Heart left ventricle (tissue), 16 donors: ENCODE measurements around the gene MLIP. TPM values are rescaled to one million over a fixed set of nuclear protein-coding genes. Genes with fewer than 3 reads are reported as not detected.

Experiments
- ATAC-seq, 4 donors: fragments of 200-7000 bp; cut with Tn5 transposase; one replicate each; pipeline ENCODE4 v1.9.1; 2020 to 2022; ENCODE audit warnings: moderate library complexity in 4 of 4, mild to moderate bottlenecking in 3 of 4, moderate number of reproducible peaks in 1 of 4
- DNase-seq, 5 donors: peaks; one replicate each; pipeline ENCODE4 v3.0.0-alpha.2; 2020
- H3K27ac ChIP-seq, 12 donors: fragments of 200-600 bp; sonication (generic) in 4 of 12; one replicate each; pipeline versions ENCODE4 v1.5.0 to v1.8.0; 2016 to 2022; ENCODE audit warnings: mild to moderate bottlenecking in 2 of 12
- H3K27me3 ChIP-seq, 9 donors: fragments of 200-600 bp; sonication (generic) in 2 of 9; one replicate each; pipeline versions ENCODE4 v1.5.1 to v1.8.0; 2016 to 2022; ENCODE audit warnings: mild to moderate bottlenecking in 3 of 9
- H3K36me3 ChIP-seq, 9 donors: fragments of 200-600 bp; sonication (generic) in 2 of 9; one replicate each; pipeline versions ENCODE4 v1.5.0 to v1.8.0; 2018 to 2022; ENCODE audit warnings: mild to moderate bottlenecking in 2 of 9
- H3K4me1 ChIP-seq, 12 donors: fragments of 200-600 bp; sonication (generic) in 4 of 12; one replicate each; pipeline versions ENCODE4 v1.5.0 to v1.8.0; 2016 to 2022; ENCODE audit warnings: mild to moderate bottlenecking in 3 of 12
- H3K4me3 ChIP-seq, 12 donors: fragments of 200-600 bp; sonication (generic) in 4 of 12; one replicate each; pipeline versions ENCODE4 v1.5.0 to v1.8.0; 2017 to 2022; ENCODE audit warnings: mild to moderate bottlenecking in 9 of 12, moderate library complexity in 4 of 12
- H3K9me3 ChIP-seq, 12 donors: fragments of 200-600 bp; sonication (generic) in 4 of 12; one replicate each; pipeline versions ENCODE4 v1.5.0 to v1.8.0; 2016 to 2022; ENCODE audit warnings: mild to moderate bottlenecking in 1 of 12
- CTCF ChIP-seq, 12 donors: fragments of 200-600 bp; sonication (generic) in 4 of 12; IDR thresholded peaks; one replicate each; pipeline versions ENCODE4 v1.5.0 to v1.8.0; 2018 to 2022; ENCODE audit warnings: antibody characterized with exemption in 12 of 12, mild to moderate bottlenecking in 5 of 12
- POLR2A ChIP-seq, 2 donors: fragments of 450-650 bp; IDR thresholded peaks; one replicate each; pipeline ENCODE4 v1.6.1; 2017; ENCODE audit warnings: antibody characterized with exemption in 2 of 2, mild to moderate bottlenecking in 2 of 2, moderate library complexity in 2 of 2
- WGBS, 4 donors: extraction: QIAGEN DNeasy Blood & Tissue Kit in 2 of 4; methylation state at CpG; one replicate each; pipeline versions ENCODE4 v1.1.5 to v1.1.7; 2013 to 2018; 5-methylcytosine and 5-hydroxymethylcytosine counted together
- intact Hi-C, 10 donors: fragments of 100-400 bp; cut with DNase I; formaldehyde crosslinking; loops; one replicate each; pipeline versions ENCODE4 v1.11.1 to v1.14.2; 2022
- polyA plus RNA-seq, 2 donors: library from polyadenylated mRNA; stranded (reverse); fragments of 200-250 nt; gene quantifications; one replicate each; pipeline ENCODE4 v1.2.3, GENCODE V29; 2013
- total RNA-seq, 9 donors: library from RNA; depleted of rRNA in 2 of 9; stranded (reverse); fragments of >200 nt in 2 of 9; fragmentation: NEBNext Ultra II Directional in 3 of 9; extraction: Animal tissue kit (Norgen Biotek cat#: 25700) in 3 of 9; gene quantifications; one replicate each; pipeline versions ENCODE4 v1.1.0 to v1.2.4, GENCODE V29; 2016 to 2023
- donor health status: ischemic (EF 13 %, LVEDD 7.1; RV severe dilation, severe dysfunction).
- donor health status: healthy with polysubstance abuse.
- donor health status: DM: no; HTN: yes; CAD: no.
- donor health status: DM: no; HTN: no; CAD: no.
- donor health status: ischemic (EF 25% LVEDD 6.9; RV normal size, moderate dysfunction).
- donor health status: ischemic (EF 25% LVEDD 5.7; RV mildly dilated, moderate dysfunction).
- donor health status: healthy.
- donor health status: DM: yes; HTN: yes; CAD: no.
- donor health status: ischemic (EF 35%, LVEDD 5.7; RV mildly dilated, moderate dysfunction).
- donor health status: nonischemic (EF 11% LVEDD 7.7; RV severe dilation, severe dysfunction).
- donor health status: DM: yes; HTN: yes; CAD: no.
- donor health status: PGD.
- donor health status: ischemic (EF 29% LVEDD 5.4; RV normal size, mild dysfunction).
- donor health status: nonischemic (EF 23%, LVEDD 6.1; RV moderate dilation, normal function).

The MLIP gene
- total and polyA plus RNA-seq, 11 donors, result 130 to 522 (median 360) TPM

- DNase-seq, result no peak
- TF ChIP-seq CTCF (IDR thresholded peaks at IDR 0.05), result no peak
- WGBS, 4 donors, result 93 to 95% (median 93%) methylated on average over 1 of the region's 1 CpG
- ATAC-seq, result no peak
- H3K36me3 ChIP-seq, result peaks cover 0 to 18% (median 0%) of the 10 kb centered on the region in 9 donors
- peaks cover 0 to 21% (median 3%) of the 10 kb centered on the region in 12 donors for H3K4me1 ChIP-seq
- H3K4me3 ChIP-seq, result no peak overlapping the region
- no peaks in the 10 kb centered on the region for H3K9me3 ChIP-seq
- intact Hi-C loops, result loop anchor here in 1 of 10 donors (10.0 kb wide), 1 partner anchor 248 kb away; no protein-coding TSS in a partner anchor
- H3K27ac ChIP-seq, result no peak overlapping the region
- H3K27me3 ChIP-seq, result no peaks in the 10 kb centered on the region
Observed at GRCh38 chr6:54232703-54233102, 121.5 kb downstream of the MLIP start.

- DNase-seq (no peak), ATAC-seq (no peak)
- TF ChIP-seq CTCF (IDR thresholded peaks at IDR 0.05), result no peak
- no peak for TF ChIP-seq POLR2A (IDR thresholded peaks at IDR 0.05)
- WGBS, 4 donors, result 18 to 33% (median 24%) methylated on average over 2 of the region's 2 CpGs
- H3K4me1 ChIP-seq, result peaks cover 0 to 32% (median 12%) of the 10 kb centered on the region in 12 donors
- H3K27ac ChIP-seq, result peak overlapping the region in 1 of 12 donors; percentile 2
- peaks cover 0 to 18% (median 0%) of the 10 kb centered on the region in 9 donors for H3K36me3 ChIP-seq
- H3K4me3 ChIP-seq, result no peak overlapping the region
- intact Hi-C loops, result loop anchor here in 1 of 10 donors (10.0 kb wide), 1 partner anchor 250 kb away; no protein-coding TSS in a partner anchor
- no peaks in the 10 kb centered on the region for H3K27me3 ChIP-seq
- H3K9me3 ChIP-seq, result no peaks in the 10 kb centered on the region
Observed at GRCh38 chr6:54234539-54234938, 123.3 kb downstream of the MLIP start.

- intact Hi-C loops, result loop anchor here in 1 of 10 donors (10.0 kb wide), 1 partner anchor 252 kb away; no protein-coding TSS in a partner anchor
- Histone ChIP-seq H3K9me3 (no peaks in the 10 kb centered on the region), H3K27me3 (no peaks in the 10 kb centered on the region), H3K4me3 (no peak overlapping the region), H3K36me3 (peaks cover 0 to 8% (median 0%) of the 10 kb centered on the region in 9 donors), H3K4me1 (peaks cover 0 to 44% (median 12%) of the 10 kb centered on the region in 12 donors), H3K27ac (peak overlapping the region in 1 of 12 donors; percentile 13)
- TF ChIP-seq CTCF (IDR thresholded peaks at IDR 0.05) (no peak), POLR2A (IDR thresholded peaks at IDR 0.05) (no peak)
- WGBS, 4 donors, result 41 to 60% (median 57%) methylated on average over 2 of the region's 2 CpGs
- ATAC-seq, result peak in 3 of 4 donors; percentile 17 to 42 (median 38)
- DNase-seq, result no peak
Observed at GRCh38 chr6:54236984-54237383, 125.7 kb downstream of the MLIP start.

GRCh38 chr6:54238396-54238795 lies 127.2 kb downstream of the MLIP start:
- Histone ChIP-seq H3K27ac (peak overlapping the region in 10 of 12 donors; percentile 6 to 74 (median 50)), H3K27me3 (no peaks in the 10 kb centered on the region), H3K4me1 (peaks cover 0 to 45% (median 12%) of the 10 kb centered on the region in 12 donors), H3K36me3 (no peaks in the 10 kb centered on the region), H3K4me3 (no peak overlapping the region), H3K9me3 (no peaks in the 10 kb centered on the region)
- TF ChIP-seq CTCF (IDR thresholded peaks at IDR 0.05) (no peak), POLR2A (IDR thresholded peaks at IDR 0.05) (peak in 1 of 2 donors; percentile 0)
- peak in 1 of 5 donors; percentile 14 for DNase-seq
- ATAC-seq, result peak; percentile 65 to 86 (median 83)
- intact Hi-C loops, result loop anchor here in 1 of 10 donors (10.0 kb wide), 1 partner anchor 254 kb away; no protein-coding TSS in a partner anchor
- 2 to 6% (median 3%) methylated on average over 1 of the region's 1 CpG for WGBS, 4 donors
